ENCODE measurements around the gene FZD1. TPM values are rescaled to one million over a fixed set of nuclear protein-coding genes. Genes with fewer than 3 reads are reported as not detected.

Gene FZD1
- total and polyA plus RNA-seq, 2 donors: 18.7 to 25.1 TPM

GRCh38 chr7:91320366-91321078, 56.3 kb downstream of the FZD1 start:
- Histone ChIP-seq H3K4me1 (ENCODE audit: insufficient read depth) (no peaks in the 10 kb centered on the region), H3K4me3 (ENCODE audit: low read depth, low read length) (no peak overlapping the region)
- 79% methylated on average over 4 of the region's 4 CpGs for WGBS

More at GRCh38 chr7:91320366-91321078, 56.3 kb downstream of the FZD1 start:
- Histone ChIP-seq H3K27ac (ENCODE audit: low read depth) (no peak overlapping the region), H3K36me3 (ENCODE audit: insufficient read depth) (no peaks in the 10 kb centered on the region)
- DNase-seq (ENCODE audit: extremely low spot score): no peak

All from urinary bladder (tissue), 4 donors.